Neural crest cell (in vitro differentiated cells): ENCODE data around the gene SOX8. TPM values are rescaled to one million over a fixed set of nuclear protein-coding genes. Genes with fewer than 3 reads are reported as not detected.
"Not testable (repeated sequence)": the region's sequence is repeated elsewhere in the genome, so short reads cannot be mapped to it uniquely, and the experiment has no call there.

Source experiments
- DNase-seq: peaks from one replicate; pipeline ENCODE4 v3.0.0; 2021; ENCODE audit warnings: low read depth, mixed read lengths, low spot score
- H3K27ac Mint-ChIP-seq: one replicate; pipeline ENCODE4 v1.8.0; 2021; ENCODE audit warnings: mild to moderate bottlenecking, mixed read lengths; ENCODE audit not compliant: unreplicated experiment
- H3K27me3 Mint-ChIP-seq: 2 replicates; pipeline ENCODE4 v1.8.0; 2021; ENCODE audit warnings: low read depth, mild to moderate bottlenecking, mixed read lengths
- H3K36me3 Mint-ChIP-seq: 2 replicates; pipeline ENCODE4 v1.8.0; 2021; ENCODE audit warnings: low read depth, mild to moderate bottlenecking, mixed read lengths
- H3K4me1 Mint-ChIP-seq: 2 replicates; pipeline ENCODE4 v1.8.0; 2021; ENCODE audit warnings: mixed read lengths
- H3K4me3 Mint-ChIP-seq: one replicate; pipeline ENCODE4 v1.8.0; 2021; ENCODE audit warnings: mild to moderate bottlenecking, mixed read lengths
- H3K9me3 Mint-ChIP-seq: 2 replicates; pipeline ENCODE4 v1.8.0; 2021; ENCODE audit warnings: mixed read lengths
- total RNA-seq: library from RNA; stranded (reverse); gene quantifications from 2 replicates; pipeline ENCODE4 v1.2.1, GENCODE V29; 2021
- TF ChIP-seq, protein P1 (sequence below): fragments of 200-600 bp; sonication (generic); conservative IDR thresholded peaks from 2 replicates; pipeline ENCODE4 v1.5.0; 2021; ENCODE audit warnings: antibody characterized with exemption, mild to moderate bottlenecking

Gene SOX8
- total RNA-seq, 1 donor from 2014 or later = 19.4 TPM

DNA sequence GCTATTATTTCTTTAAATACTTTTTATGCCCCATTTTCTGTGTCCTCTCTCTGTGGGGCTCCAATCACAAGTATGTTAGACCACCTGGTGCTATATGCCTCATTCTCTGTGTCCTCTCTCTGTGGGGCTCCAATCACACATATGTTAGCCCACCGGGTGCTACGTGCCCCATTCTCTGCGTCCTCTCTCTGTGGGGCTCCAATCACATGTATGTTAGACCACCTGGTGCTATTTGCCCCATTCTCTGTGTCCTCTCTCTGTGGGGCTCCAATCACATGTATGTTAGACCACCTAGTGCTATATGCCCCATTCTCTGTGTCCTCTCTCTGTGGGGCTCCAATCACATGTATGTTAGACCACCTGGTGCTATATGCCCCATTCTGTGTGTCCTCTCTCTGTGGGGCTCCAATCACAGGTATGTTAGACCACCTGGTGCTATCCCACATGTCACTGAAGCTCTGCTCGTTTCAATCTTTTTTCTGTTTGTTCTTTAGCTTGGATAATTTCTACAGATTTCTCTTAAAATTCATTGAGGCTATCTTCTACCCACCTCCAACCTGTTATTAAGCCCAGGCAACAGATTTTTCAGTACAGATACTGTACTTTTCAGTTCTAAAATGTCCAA lies 39.0 kb upstream of the SOX8 start:
- H3K4me1 Mint-ChIP-seq = no peaks in the 10 kb centered on the region
- H3K9me3 Mint-ChIP-seq = peaks cover 28% of the 10 kb centered on the region
- H3K36me3 Mint-ChIP-seq = peaks cover 48% of the 10 kb centered on the region
- H3K27me3 Mint-ChIP-seq = no peaks in the 10 kb centered on the region
- H3K27ac Mint-ChIP-seq = no peak overlapping the region
- H3K4me3 Mint-ChIP-seq = no peak overlapping the region
- TF ChIP-seq, protein P1, sequence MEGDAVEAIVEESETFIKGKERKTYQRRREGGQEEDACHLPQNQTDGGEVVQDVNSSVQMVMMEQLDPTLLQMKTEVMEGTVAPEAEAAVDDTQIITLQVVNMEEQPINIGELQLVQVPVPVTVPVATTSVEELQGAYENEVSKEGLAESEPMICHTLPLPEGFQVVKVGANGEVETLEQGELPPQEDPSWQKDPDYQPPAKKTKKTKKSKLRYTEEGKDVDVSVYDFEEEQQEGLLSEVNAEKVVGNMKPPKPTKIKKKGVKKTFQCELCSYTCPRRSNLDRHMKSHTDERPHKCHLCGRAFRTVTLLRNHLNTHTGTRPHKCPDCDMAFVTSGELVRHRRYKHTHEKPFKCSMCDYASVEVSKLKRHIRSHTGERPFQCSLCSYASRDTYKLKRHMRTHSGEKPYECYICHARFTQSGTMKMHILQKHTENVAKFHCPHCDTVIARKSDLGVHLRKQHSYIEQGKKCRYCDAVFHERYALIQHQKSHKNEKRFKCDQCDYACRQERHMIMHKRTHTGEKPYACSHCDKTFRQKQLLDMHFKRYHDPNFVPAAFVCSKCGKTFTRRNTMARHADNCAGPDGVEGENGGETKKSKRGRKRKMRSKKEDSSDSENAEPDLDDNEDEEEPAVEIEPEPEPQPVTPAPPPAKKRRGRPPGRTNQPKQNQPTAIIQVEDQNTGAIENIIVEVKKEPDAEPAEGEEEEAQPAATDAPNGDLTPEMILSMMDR = no peak
- no peak for DNase-seq

DNA sequence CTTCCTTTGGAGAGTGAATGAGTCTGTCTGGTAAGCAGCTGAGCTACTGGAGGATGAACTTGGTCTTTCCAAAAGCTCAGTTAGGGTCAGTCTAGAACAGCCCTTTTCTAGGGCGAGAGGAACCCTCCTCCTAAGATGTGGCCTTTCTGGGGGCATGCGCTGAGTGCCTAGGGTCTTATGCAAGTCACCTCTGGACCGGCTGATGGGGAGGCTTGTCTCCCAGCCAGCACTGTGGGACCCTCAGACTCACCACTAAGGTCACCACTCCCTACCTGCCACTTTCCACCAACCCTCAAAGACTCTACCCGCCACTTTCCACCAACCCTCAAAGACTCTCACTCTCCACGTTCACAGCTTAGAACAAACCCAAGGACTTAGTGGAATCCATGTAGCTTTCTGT lies 37.6 kb upstream of the SOX8 start:
- Mint-ChIP-seq H3K9me3 (peaks cover 28% of the 10 kb centered on the region), H3K27me3 (no peaks in the 10 kb centered on the region), H3K4me3 (no peak overlapping the region), H3K4me1 (no peaks in the 10 kb centered on the region), H3K27ac (no peak overlapping the region), H3K36me3 (peaks cover 44% of the 10 kb centered on the region)
- no peak for DNase-seq
- TF ChIP-seq, protein P1 = no peak

DNA sequence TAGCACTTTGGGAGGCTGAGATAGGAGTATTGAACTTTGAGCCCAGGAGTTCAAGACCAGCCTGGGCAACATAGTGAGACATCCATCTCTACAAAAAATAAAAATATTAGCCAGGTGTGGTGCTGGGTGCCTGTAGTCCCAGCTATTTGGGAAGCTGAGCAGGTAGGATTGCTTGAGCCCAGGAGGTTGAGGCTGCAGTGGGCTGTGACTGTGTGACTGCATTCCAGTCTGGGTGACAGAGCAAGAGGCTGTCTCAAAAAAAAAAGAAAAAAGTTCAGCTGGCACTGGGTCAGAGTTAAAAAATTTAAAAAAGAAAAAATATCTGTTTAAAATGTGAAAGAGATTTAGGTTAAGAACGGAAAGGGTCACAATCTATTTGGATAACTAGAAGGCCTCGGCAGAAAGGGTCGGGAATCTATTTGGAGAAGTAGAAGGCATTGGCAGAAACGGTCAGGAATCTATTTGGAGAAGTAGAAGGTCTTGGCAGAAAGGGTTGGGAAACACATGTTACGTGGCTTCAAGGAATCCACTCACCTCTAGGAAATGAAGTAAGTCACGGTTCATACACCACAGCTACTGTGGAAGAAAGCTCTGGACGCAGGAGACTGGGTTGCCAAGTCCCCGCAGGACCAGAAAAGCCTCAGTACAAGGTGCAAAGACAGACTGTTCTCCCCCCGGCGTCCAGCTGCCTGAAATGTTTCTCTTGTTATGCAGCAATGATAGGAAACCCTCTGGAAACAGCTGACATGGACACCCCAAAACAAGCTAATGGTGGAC lies 36.1 kb upstream of the SOX8 start:
- no peak for DNase-seq
- no peak overlapping the region for H3K4me3 Mint-ChIP-seq
- H3K9me3 Mint-ChIP-seq = peaks cover 28% of the 10 kb centered on the region
- TF ChIP-seq, protein P1 = no peak
- no peak overlapping the region for H3K27ac Mint-ChIP-seq
- peaks cover 37% of the 10 kb centered on the region for H3K36me3 Mint-ChIP-seq
- H3K27me3 Mint-ChIP-seq = no peaks in the 10 kb centered on the region
- no peaks in the 10 kb centered on the region for H3K4me1 Mint-ChIP-seq

DNA sequence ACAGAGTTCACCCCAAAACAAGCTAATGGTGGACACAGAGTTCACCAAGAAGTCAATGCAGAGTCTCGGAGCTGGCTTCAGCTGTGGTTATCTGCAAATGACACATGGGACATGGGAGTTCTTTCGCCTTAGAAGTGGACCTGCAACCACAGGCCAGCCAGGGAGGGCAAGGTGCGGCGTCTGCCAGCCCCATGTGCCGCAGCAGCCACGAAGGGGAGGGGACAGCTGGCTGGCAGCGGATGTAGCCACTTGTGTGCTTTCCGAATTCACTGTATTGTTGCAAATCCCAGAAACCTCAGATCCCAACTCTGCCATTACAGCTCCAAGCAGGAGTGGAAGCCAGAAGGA lies 35.5 kb upstream of the SOX8 start:
- Mint-ChIP-seq H3K36me3 (peaks cover 34% of the 10 kb centered on the region), H3K27me3 (no peaks in the 10 kb centered on the region), H3K4me3 (no peak overlapping the region), H3K9me3 (peaks cover 25% of the 10 kb centered on the region), H3K4me1 (no peaks in the 10 kb centered on the region), H3K27ac (no peak overlapping the region)
- TF ChIP-seq, protein P1 = no peak
- no peak for DNase-seq

DNA sequence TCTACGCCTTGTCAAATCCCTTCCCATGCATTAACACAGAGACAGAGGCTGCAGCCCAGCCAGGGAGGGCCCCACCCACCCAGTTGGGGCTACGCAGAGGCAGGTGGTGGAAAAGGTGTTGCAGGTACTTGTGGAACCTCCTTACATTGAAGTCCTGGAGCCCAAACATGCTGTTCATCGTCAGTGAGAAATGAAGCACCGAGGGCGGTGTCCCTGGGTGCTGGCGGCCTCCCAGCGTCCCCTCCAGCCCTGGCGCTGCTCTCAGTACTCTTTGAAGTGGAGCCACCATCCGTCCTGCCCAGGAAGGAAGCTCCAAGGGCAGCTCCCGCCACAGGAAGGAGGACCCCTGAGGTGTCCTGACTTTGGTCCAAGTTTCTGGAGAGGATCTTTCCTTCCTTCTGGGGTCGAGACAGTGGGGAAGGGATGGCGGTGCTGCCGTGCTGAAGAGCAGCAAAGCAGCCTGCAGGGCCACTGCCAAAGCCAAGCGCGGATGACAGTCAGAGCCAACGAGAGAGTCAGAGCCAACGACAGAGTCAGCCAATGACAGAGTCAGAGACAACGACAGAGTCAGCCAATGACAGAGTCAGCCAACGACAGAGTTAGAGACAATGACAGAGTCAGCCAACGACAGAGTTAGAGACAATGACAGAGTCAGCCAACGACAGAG lies 34.2 kb upstream of the SOX8 start:
- Mint-ChIP-seq H3K4me1 (no peaks in the 10 kb centered on the region), H3K27me3 (no peaks in the 10 kb centered on the region), H3K4me3 (no peak overlapping the region), H3K36me3 (peaks cover 26% of the 10 kb centered on the region), H3K9me3 (peaks cover 15% of the 10 kb centered on the region), H3K27ac (no peak overlapping the region)
- TF ChIP-seq, protein P1 = no peak
- no peak for DNase-seq

DNA sequence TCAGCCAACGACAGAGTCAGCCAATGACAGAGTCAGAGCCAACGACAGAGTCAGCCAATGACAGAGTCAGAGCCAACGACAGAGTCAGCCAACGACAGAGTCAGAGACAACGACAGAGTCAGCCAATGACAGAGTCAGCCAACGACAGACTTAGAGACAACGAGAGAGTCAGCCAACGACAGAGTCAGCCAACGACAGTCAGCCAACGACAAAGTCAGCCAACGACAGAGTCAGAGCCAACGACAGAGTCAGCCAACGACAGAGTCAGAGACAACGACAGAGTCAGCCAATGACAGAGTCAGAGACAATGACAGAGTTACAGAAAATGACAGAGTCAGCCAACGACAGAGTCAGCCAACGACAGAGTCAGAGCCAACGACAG lies 33.7 kb upstream of the SOX8 start:
- not testable (repeated sequence) for H3K27ac Mint-ChIP-seq, H3K4me1 Mint-ChIP-seq, DNase-seq, H3K4me3 Mint-ChIP-seq, H3K27me3 Mint-ChIP-seq, H3K9me3 Mint-ChIP-seq
- H3K36me3 Mint-ChIP-seq = peaks cover 22% of the 10 kb centered on the region

DNA sequence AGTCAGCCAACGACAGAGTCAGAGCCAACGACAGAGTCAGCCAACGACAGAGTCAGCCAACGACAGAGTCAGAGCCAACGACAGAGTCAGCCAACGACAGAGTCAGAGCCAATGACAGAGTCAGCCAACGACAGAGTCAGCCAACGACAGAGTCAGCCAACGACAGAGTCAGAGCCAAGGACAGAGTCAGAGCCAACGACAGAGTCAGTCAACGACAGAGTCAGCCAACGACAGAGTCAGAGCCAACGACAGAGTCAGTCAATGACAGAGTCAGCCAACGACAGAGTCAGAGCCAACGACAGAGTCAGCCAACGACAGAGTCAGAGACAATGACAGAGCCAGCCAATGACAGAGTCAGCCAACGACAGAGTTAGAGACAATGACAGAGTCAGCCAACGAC lies 32.8 kb upstream of the SOX8 start:
- not testable (repeated sequence) for DNase-seq, H3K27ac Mint-ChIP-seq, H3K9me3 Mint-ChIP-seq, H3K27me3 Mint-ChIP-seq, H3K4me3 Mint-ChIP-seq, H3K4me1 Mint-ChIP-seq
- peaks cover 19% of the 10 kb centered on the region for H3K36me3 Mint-ChIP-seq

DNA sequence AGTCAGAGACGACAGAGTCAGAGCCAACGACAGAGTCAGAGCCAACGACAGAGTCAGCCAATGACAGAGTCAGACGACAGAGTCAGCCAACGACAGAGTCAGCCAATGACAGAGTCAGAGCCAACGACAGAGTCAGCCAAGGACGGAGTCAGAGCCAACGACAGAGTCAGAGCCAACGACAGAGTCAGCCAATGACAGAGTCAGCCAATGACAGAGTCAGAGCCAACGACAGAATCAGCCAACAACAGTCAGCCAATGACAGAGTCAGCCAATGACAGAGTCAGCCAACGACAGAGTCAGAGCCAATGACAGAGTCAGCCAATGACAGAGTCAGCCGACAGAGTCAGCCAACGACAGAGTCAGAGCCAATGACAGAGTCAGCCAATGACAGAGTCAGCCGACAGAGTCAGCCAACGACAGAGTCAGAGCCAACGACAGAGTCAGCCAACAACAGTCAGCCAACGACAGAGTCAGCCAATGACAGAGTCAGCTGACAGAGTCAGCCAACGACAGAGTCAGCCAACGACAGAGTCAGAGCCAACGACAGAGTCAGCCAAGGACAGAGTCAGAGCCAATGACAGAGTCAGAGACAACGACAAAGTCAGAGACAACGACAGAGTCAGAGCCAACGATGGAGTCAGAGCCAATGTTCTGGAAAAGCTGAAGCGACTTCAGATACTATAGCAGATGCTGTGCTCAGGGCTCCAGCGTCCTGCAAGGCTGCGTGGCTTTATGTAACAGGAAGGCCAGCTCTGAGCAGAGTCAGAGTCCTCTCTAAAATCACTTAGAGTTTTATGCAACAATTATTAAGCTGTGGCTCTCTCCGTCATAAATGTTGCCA lies 30.6 kb upstream of the SOX8 start:
- H3K27me3 Mint-ChIP-seq, DNase-seq, H3K36me3 Mint-ChIP-seq, H3K9me3 Mint-ChIP-seq, H3K4me1 Mint-ChIP-seq, H3K4me3 Mint-ChIP-seq, H3K27ac Mint-ChIP-seq: not testable (repeated sequence)
